ENCODE data around the gene ZNF536. TPM values are rescaled to one million over a fixed set of nuclear protein-coding genes. Genes with fewer than 3 reads are reported as not detected.

The ZNF536 gene
- total RNA-seq, 1 experiment from 2014 or later = not detected

DNA sequence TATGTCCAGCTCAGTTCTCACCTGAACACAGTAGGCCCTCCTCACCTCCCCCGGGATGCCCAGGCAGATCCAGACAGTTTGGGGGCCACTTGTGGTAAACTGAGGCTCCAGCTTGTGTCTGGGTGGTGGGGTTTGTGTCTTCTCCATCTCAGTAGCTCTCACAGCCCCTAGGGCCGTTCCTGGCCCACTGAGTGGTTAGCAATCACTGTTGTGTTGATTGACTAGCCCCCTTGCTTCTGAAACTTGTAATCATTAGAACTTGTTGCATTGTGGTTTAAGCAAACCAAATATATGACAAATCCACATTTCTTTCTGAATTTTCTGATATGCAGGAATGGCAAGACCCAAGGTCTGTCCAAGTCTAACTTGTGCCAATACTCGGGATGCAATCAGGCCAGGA lies 13.9 kb upstream of the ZNF536 start:
- Histone ChIP-seq H3F3A (ENCODE audit: low read length, unreplicated experiment) (no peaks in the 10 kb centered on the region), H4K20me1 (ENCODE audit: low read length) (no peaks in the 10 kb centered on the region), H3K36me3 (ENCODE audit: low read depth, low read length) (no peaks in the 10 kb centered on the region), H3K4me3 (ENCODE audit: low read length) (no peak overlapping the region), H3K4me2 (ENCODE audit: low read length) (no peak overlapping the region), H3K9me3 (ENCODE audit: low read length) (no peaks in the 10 kb centered on the region), H3K79me2 (ENCODE audit: low read length) (no peaks in the 10 kb centered on the region), H3K27me3 (ENCODE audit: low read length) (peaks cover 5% of the 10 kb centered on the region; the same call in 1 of the 2 replicates), H3K9ac (ENCODE audit: low read length) (no peak overlapping the region), H3K9me2 (replicated peaks; ENCODE audit: low read length) (no peaks in the 10 kb centered on the region), H2AFZ (ENCODE audit: low read length) (no peak overlapping the region), H3K4me1 (ENCODE audit: insufficient read depth, low read length) (no peaks in the 10 kb centered on the region), H3K27ac (ENCODE audit: low read length) (no peak overlapping the region)
- DNase-seq = no peak
- no TSS peak for BruUV-seq (replicated peaks)
- ChIA-PET POLR2A (ENCODE audit: unreplicated experiment) (no interaction called here), CTCF (no interaction called here)
- ATAC-seq = no peak
- intact Hi-C loops (cut with micrococcal nuclease) = no loop called here
- TF ChIP-seq, protein P1, sequence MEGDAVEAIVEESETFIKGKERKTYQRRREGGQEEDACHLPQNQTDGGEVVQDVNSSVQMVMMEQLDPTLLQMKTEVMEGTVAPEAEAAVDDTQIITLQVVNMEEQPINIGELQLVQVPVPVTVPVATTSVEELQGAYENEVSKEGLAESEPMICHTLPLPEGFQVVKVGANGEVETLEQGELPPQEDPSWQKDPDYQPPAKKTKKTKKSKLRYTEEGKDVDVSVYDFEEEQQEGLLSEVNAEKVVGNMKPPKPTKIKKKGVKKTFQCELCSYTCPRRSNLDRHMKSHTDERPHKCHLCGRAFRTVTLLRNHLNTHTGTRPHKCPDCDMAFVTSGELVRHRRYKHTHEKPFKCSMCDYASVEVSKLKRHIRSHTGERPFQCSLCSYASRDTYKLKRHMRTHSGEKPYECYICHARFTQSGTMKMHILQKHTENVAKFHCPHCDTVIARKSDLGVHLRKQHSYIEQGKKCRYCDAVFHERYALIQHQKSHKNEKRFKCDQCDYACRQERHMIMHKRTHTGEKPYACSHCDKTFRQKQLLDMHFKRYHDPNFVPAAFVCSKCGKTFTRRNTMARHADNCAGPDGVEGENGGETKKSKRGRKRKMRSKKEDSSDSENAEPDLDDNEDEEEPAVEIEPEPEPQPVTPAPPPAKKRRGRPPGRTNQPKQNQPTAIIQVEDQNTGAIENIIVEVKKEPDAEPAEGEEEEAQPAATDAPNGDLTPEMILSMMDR (conservative IDR thresholded peaks at IDR 0.05; ENCODE audit: low read depth, low read length) = no peak
- no peak for TF ChIP-seq EZH2 (IDR thresholded peaks at IDR 0.05; ENCODE audit: low read length, unreplicated experiment)
- no peak for TF ChIP-seq EZH2phosphoT487 (IDR thresholded peaks at IDR 0.05; ENCODE audit: borderline replicate concordance, low read length)

DNA sequence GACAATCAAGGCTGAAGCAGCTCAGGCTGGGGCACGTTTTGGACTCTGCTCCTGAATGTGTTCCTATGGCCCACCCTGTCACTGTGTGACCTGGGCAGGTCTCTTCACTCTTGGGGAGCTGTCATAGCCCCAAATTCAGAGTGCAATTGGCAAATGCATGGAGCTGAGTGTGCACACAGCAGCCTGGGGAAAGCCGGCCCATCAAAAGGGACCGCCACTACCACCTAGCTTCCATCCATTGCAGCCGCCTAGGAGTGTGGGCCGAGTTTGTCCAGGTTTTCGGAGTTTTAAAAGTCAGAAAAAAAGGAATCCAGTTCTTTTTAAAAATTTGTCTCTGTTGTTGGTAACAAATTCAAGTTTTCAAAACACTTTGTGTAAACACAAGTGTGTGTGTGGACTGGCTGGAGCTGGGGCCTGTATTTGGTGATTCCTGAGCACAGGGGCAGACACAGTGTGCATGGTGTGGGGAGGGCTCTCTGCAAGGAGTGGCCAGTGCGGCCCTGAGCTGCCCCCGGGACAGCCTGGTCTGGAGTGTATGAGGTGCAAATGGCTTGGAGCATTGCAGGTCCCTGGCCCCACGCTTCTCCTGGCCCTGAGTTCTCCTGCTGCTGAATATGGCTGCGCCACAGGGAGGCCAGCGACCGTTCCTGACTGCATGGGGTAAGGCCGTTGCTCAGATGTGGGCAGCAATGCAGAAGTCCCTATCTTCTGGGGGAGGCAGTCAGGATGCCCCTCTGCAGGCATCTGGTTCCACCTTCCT lies 13.2 kb upstream of the ZNF536 start:
- no peaks in the 10 kb centered on the region for H3K36me3 ChIP-seq (ENCODE audit: low read depth, low read length)
- no peak for DNase-seq
- no peaks in the 10 kb centered on the region for H3K9me2 ChIP-seq (replicated peaks; ENCODE audit: low read length)
- no peak overlapping the region for H3K4me2 ChIP-seq (ENCODE audit: low read length)
- POLR2A ChIA-PET (ENCODE audit: unreplicated experiment) = no interaction called here
- no peak for ATAC-seq
- CTCF ChIA-PET = no interaction called here
- peaks cover 5% of the 10 kb centered on the region; the same call in 1 of the 2 replicates for H3K27me3 ChIP-seq (ENCODE audit: low read length)
- no peaks in the 10 kb centered on the region for H3K4me1 ChIP-seq (ENCODE audit: insufficient read depth, low read length)
- H3K79me2 ChIP-seq (ENCODE audit: low read length) = no peaks in the 10 kb centered on the region
- TF ChIP-seq EZH2 (IDR thresholded peaks at IDR 0.05; ENCODE audit: low read length, unreplicated experiment) (no peak), EZH2phosphoT487 (IDR thresholded peaks at IDR 0.05; ENCODE audit: borderline replicate concordance, low read length) (no peak)
- TF ChIP-seq, protein P1 (conservative IDR thresholded peaks at IDR 0.05; ENCODE audit: low read depth, low read length) = no peak
- no peak overlapping the region for H3K27ac ChIP-seq (ENCODE audit: low read length)
- no peak overlapping the region for H2AFZ ChIP-seq (ENCODE audit: low read length)
- no peaks in the 10 kb centered on the region for H4K20me1 ChIP-seq (ENCODE audit: low read length)
- no peaks in the 10 kb centered on the region for H3K9me3 ChIP-seq (ENCODE audit: low read length)
- no peak overlapping the region for H3K4me3 ChIP-seq (ENCODE audit: low read length)
- no peaks in the 10 kb centered on the region for H3F3A ChIP-seq (ENCODE audit: low read length, unreplicated experiment)
- no TSS peak for BruUV-seq (replicated peaks)
- no peak overlapping the region for H3K9ac ChIP-seq (ENCODE audit: low read length)
- intact Hi-C loops (cut with micrococcal nuclease) = no loop called here

DNA sequence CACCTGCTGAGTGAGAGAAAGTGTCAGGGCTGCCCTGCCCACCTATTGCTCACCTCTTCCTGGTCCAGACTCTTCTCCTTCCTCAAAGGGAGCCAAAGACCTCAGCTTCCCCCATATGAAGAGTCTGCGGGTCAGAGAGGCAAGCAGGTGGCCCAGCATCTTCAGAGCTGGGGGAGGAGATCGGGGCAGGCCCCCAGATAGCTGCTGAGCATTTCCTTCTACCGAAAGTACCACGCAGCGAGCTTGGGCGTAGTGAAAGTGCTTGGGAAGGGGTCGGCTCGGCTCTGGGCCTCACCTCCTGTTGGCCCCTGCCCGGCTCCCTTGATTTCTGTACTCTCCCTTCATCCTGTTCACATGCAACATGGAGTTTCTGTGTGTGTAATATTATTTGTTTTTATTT lies 12.2 kb upstream of the ZNF536 start:
- TF ChIP-seq EZH2phosphoT487 (IDR thresholded peaks at IDR 0.05; ENCODE audit: borderline replicate concordance, low read length) (no peak), EZH2 (IDR thresholded peaks at IDR 0.05; ENCODE audit: low read length, unreplicated experiment) (no peak)
- TF ChIP-seq, protein P1 (conservative IDR thresholded peaks at IDR 0.05; ENCODE audit: low read depth, low read length) = no peak
- DNase-seq = no peak
- Histone ChIP-seq H4K20me1 (ENCODE audit: low read length) (no peaks in the 10 kb centered on the region), H3K79me2 (ENCODE audit: low read length) (no peaks in the 10 kb centered on the region), H3K9ac (ENCODE audit: low read length) (no peak overlapping the region), H3K36me3 (ENCODE audit: low read depth, low read length) (no peaks in the 10 kb centered on the region), H3K9me2 (replicated peaks; ENCODE audit: low read length) (no peaks in the 10 kb centered on the region), H3K4me1 (ENCODE audit: insufficient read depth, low read length) (no peaks in the 10 kb centered on the region), H3K27ac (ENCODE audit: low read length) (no peak overlapping the region), H3K4me2 (ENCODE audit: low read length) (no peak overlapping the region), H3K27me3 (ENCODE audit: low read length) (peaks cover 5% of the 10 kb centered on the region; the same call in 1 of the 2 replicates), H2AFZ (ENCODE audit: low read length) (no peak overlapping the region), H3F3A (ENCODE audit: low read length, unreplicated experiment) (no peaks in the 10 kb centered on the region), H3K9me3 (ENCODE audit: low read length) (no peaks in the 10 kb centered on the region), H3K4me3 (ENCODE audit: low read length) (no peak overlapping the region)
- intact Hi-C loops (cut with micrococcal nuclease) = no loop called here
- POLR2A ChIA-PET (ENCODE audit: unreplicated experiment) = no interaction called here
- no TSS peak for BruUV-seq (replicated peaks)
- CTCF ChIA-PET = no interaction called here
- no peak for ATAC-seq
